H9 (cell line): ENCODE data around the gene L1CAM. TPM values are rescaled to one million over a fixed set of nuclear protein-coding genes. Genes with fewer than 3 reads are reported as not detected.

Source experiments
- DNase-seq: peaks from one replicate; pipeline ENCODE4 v3.0.0-alpha.2; 2017
- H2AFZ ChIP-seq: one replicate; pipeline ENCODE4 v1.6.1; 2013; ENCODE audit warnings: mild to moderate bottlenecking, low read length, control low read depth, moderate library complexity
- H2AK5ac ChIP-seq: 2 replicates; pipeline ENCODE4 v1.6.1; 2013; ENCODE audit warnings: low read length, control low read depth, mixed read lengths; ENCODE audit not compliant: insufficient read length
- H2BK120ac ChIP-seq: one replicate; pipeline ENCODE4 v1.6.1; 2013; ENCODE audit warnings: low read depth, mild to moderate bottlenecking, low read length, control low read depth, inconsistent platforms; ENCODE audit not compliant: poor library complexity, severe bottlenecking
- H2BK12ac ChIP-seq: 2 replicates; pipeline ENCODE4 v1.6.1; 2013; ENCODE audit warnings: low read length, control low read depth, mixed read lengths, low read depth; ENCODE audit not compliant: insufficient read length
- H2BK15ac ChIP-seq: 2 replicates; pipeline ENCODE4 v1.6.1; 2013; ENCODE audit warnings: low read depth, low read length, control low read depth
- H2BK20ac ChIP-seq: one replicate; pipeline ENCODE4 v1.6.1; 2013; ENCODE audit warnings: low read depth, mild to moderate bottlenecking, low read length, control low read depth, inconsistent platforms; ENCODE audit not compliant: poor library complexity, severe bottlenecking
- H2BK5ac ChIP-seq: 2 replicates; pipeline ENCODE4 v1.6.1; 2013; ENCODE audit warnings: low read length, control low read depth, mixed read lengths; ENCODE audit not compliant: insufficient read length
- H3K14ac ChIP-seq: 2 replicates; pipeline ENCODE4 v1.6.1; 2013; ENCODE audit warnings: low read length, control low read depth; ENCODE audit not compliant: insufficient read depth
- H3K18ac ChIP-seq: 2 replicates; pipeline ENCODE4 v1.6.1; 2013; ENCODE audit warnings: low read depth, mild to moderate bottlenecking, mixed read lengths, low read length, control low read depth; ENCODE audit not compliant: insufficient read length
- H3K23ac ChIP-seq: 2 replicates; pipeline ENCODE4 v1.6.1; 2013; ENCODE audit warnings: low read length, control low read depth, mixed read lengths, low read depth; ENCODE audit not compliant: insufficient read length
- H3K23me2 ChIP-seq: 2 replicates; pipeline ENCODE4 v1.6.1; 2013; ENCODE audit warnings: low read depth, mild to moderate bottlenecking, mixed read lengths, low read length, control low read depth; ENCODE audit not compliant: insufficient read length, poor library complexity, severe bottlenecking
- H3K27ac ChIP-seq: 2 replicates; pipeline ENCODE4 v1.5.1; 2013; ENCODE audit warnings: low read length, control low read depth, mixed read lengths, low read depth; ENCODE audit not compliant: insufficient read length
- H3K27me3 ChIP-seq: 2 replicates; pipeline ENCODE4 v1.6.1; 2013; ENCODE audit warnings: low read length, control low read depth, inconsistent platforms; ENCODE audit not compliant: insufficient read depth
- H3K4ac ChIP-seq: 2 replicates; pipeline ENCODE4 v1.6.1; 2013; ENCODE audit warnings: low read depth, mild to moderate bottlenecking, control low read depth, inconsistent platforms, low read length, moderate library complexity
- H3K4me1 ChIP-seq: 2 replicates; pipeline ENCODE4 v1.6.1; 2013; ENCODE audit warnings: low read length, control low read depth, inconsistent platforms; ENCODE audit not compliant: insufficient read depth
- H3K4me2 ChIP-seq: 2 replicates; pipeline ENCODE4 v1.6.1; 2013; ENCODE audit warnings: low read length, control low read depth, mixed read lengths; ENCODE audit not compliant: insufficient read length, insufficient read depth
- H3K56ac ChIP-seq: 2 replicates; pipeline ENCODE4 v1.6.1; 2013; ENCODE audit warnings: low read depth, mild to moderate bottlenecking, mixed read lengths, low read length, control low read depth; ENCODE audit not compliant: insufficient read length
- H3K79me1 ChIP-seq: 2 replicates; pipeline ENCODE4 v1.6.1; 2013; ENCODE audit warnings: low read depth, mild to moderate bottlenecking, moderate library complexity, low read length, control low read depth, inconsistent platforms; ENCODE audit not compliant: insufficient read depth, poor library complexity, severe bottlenecking
- H3K79me2 ChIP-seq: 2 replicates; pipeline ENCODE4 v1.6.1; 2013; ENCODE audit warnings: low read length, control low read depth, inconsistent platforms; ENCODE audit not compliant: insufficient read depth
- H3K9ac ChIP-seq: 2 replicates; pipeline ENCODE4 v1.6.1; 2013; ENCODE audit warnings: low read length, control low read depth, mixed read lengths; ENCODE audit not compliant: insufficient read length; ENCODE audit errors: extremely low read depth
- H3K9me3 ChIP-seq: one replicate; pipeline ENCODE4 v1.6.1; 2013; ENCODE audit warnings: low read depth, low read length, inconsistent platforms; ENCODE audit not compliant: control insufficient read depth
- H3T11ph ChIP-seq: one replicate; pipeline ENCODE4 v1.6.1; 2013; ENCODE audit warnings: mild to moderate bottlenecking, low read length, control low read depth, inconsistent platforms
- H4K20me1 ChIP-seq: one replicate; pipeline ENCODE4 v1.6.1; 2013; ENCODE audit not compliant: control insufficient read depth, insufficient read length, insufficient read depth
- H4K5ac ChIP-seq: 2 replicates; pipeline ENCODE4 v1.6.1; 2013; ENCODE audit warnings: low read depth, mild to moderate bottlenecking, mixed read lengths, low read length, control low read depth; ENCODE audit not compliant: insufficient read length
- H4K8ac ChIP-seq: replicated peaks from 2 replicates; pipeline ENCODE4 v1.6.1; 2013; ENCODE audit warnings: low read length, control low read depth, mixed read lengths, low read depth; ENCODE audit not compliant: insufficient read length
- H4K91ac ChIP-seq: 2 replicates; pipeline ENCODE4 v1.6.1; 2013; ENCODE audit warnings: low read depth, mild to moderate bottlenecking, moderate library complexity, mixed read lengths, low read length, control low read depth; ENCODE audit not compliant: insufficient read length
- H3K27ac Mint-ChIP-seq, 3 experiments: 2 replicates in 2 of 3; 3 replicates in 1 of 3; pipeline ENCODE4 v1.8.0; 2020 to 2021; ENCODE audit warnings: mixed read lengths in 3 of 3, mild to moderate bottlenecking in 1 of 3, moderate library complexity in 1 of 3
- H3K27me3 Mint-ChIP-seq: 2 replicates; pipeline ENCODE4 v1.8.0; 2021; ENCODE audit warnings: low read depth, mild to moderate bottlenecking, moderate library complexity, mixed read lengths
- H3K36me3 Mint-ChIP-seq, 3 experiments: 2 replicates in 2 of 3; 3 replicates in 1 of 3; pipeline ENCODE4 v1.8.0; 2020 to 2021; ENCODE audit warnings: low read depth in 3 of 3, mixed read lengths in 3 of 3; ENCODE audit not compliant: insufficient read depth in 1 of 3
- H3K4me1 Mint-ChIP-seq, 2 experiments: 2 replicates each; pipeline ENCODE4 v1.8.0; 2020; ENCODE audit warnings: mixed read lengths in 2 of 2
- H3K4me3 Mint-ChIP-seq, 2 experiments: 2 replicates in 1 of 2; 3 replicates in 1 of 2; pipeline ENCODE4 v1.8.0; 2020 to 2021; ENCODE audit warnings: mild to moderate bottlenecking in 2 of 2, mixed read lengths in 2 of 2, moderate library complexity in 1 of 2
- H3K9me3 Mint-ChIP-seq, 2 experiments: 2 replicates in 1 of 2; 3 replicates in 1 of 2; pipeline ENCODE4 v1.8.0; 2020; ENCODE audit warnings: mild to moderate bottlenecking in 2 of 2, mixed read lengths in 2 of 2, moderate library complexity in 1 of 2
- CTCF ChIP-seq: fragments of 200-600 bp; sonication (generic); conservative IDR thresholded peaks from 3 replicates; pipeline ENCODE4 v1.8.0; 2021; ENCODE audit warnings: antibody characterized with exemption, mild to moderate bottlenecking
- WGBS: extraction: QIAGEN DNeasy Blood & Tissue Kit; methylation state at CpG from one replicate; pipeline ENCODE4 v1.1.7; 2013; ENCODE audit warnings: missing lambda C conversion rate, low lambda C conversion rate, mixed read lengths; ENCODE audit not compliant: insufficient read length; ENCODE audit errors: extremely low coverage; 5-methylcytosine and 5-hydroxymethylcytosine counted together
- total RNA-seq: library from RNA; stranded (reverse); gene quantifications from 2 replicates; pipeline ENCODE4 v1.2.1, GENCODE V29; 2021

L1CAM gene
- total RNA-seq, 1 experiment from 2014 or later = 22.7 TPM

- Histone ChIP-seq H2BK5ac (no peak overlapping the region), H3K14ac (no peak overlapping the region), H3T11ph (no peak overlapping the region), H3K79me2 (no peaks in the 10 kb centered on the region), H4K20me1 (no peaks in the 10 kb centered on the region), H2AK5ac (no peak overlapping the region), H2BK120ac (no peak overlapping the region), H3K4me2 (no peak overlapping the region), H3K79me1 (no peaks in the 10 kb centered on the region), H3K9ac (no peak overlapping the region), H4K5ac (no peak overlapping the region), H2AFZ (no peak overlapping the region), H4K8ac (no peak overlapping the region), H3K23me2 (peaks cover 7% of the 10 kb centered on the region), H3K27ac (no peak overlapping the region), H2BK15ac (no peak overlapping the region), H4K91ac (no peak overlapping the region), H3K9me3 (no peaks in the 10 kb centered on the region), H2BK12ac (no peak overlapping the region), H3K4ac (no peak overlapping the region), H2BK20ac (no peak overlapping the region), H3K23ac (no peak overlapping the region), H3K56ac (no peak overlapping the region), H3K27me3 (no peaks in the 10 kb centered on the region), H3K4me1 (no peaks in the 10 kb centered on the region; the same call in none of the 2 replicates), H3K18ac (no peak overlapping the region)
- peak overlapping the region in 1 of 2 experiments; percentile 32; a peak in 1 of 5 replicates for H3K4me3 Mint-ChIP-seq
- peaks cover 29 to 56% of the 10 kb centered on the region in 2 experiments for H3K4me1 Mint-ChIP-seq
- peaks cover 4 to 10% (median 4%) of the 10 kb centered on the region in 3 experiments; a peak in 6 of 7 replicates for H3K36me3 Mint-ChIP-seq
- peaks cover 31% of the 10 kb centered on the region for H3K27me3 Mint-ChIP-seq
- DNase-seq = no peak
- no peak overlapping the region for H3K27ac Mint-ChIP-seq
- peaks cover 48 to 69% of the 10 kb centered on the region in 2 experiments for H3K9me3 Mint-ChIP-seq
- TF ChIP-seq CTCF = no peak
- WGBS = no CpG with 5 or more reads among the region's 7 CpGs
Measured at GRCh38 chrX:153882557-153882956, 3.4 kb downstream of the L1CAM start.
